IPS-18c (cell line): ENCODE measurements around the gene CAMKV.

Source experiments
- H3K4me3 ChIP-seq: 2 replicates; pipeline ENCODE4 v1.7.0; 2013; ENCODE audit warnings: low read depth, mild to moderate bottlenecking, low read length, moderate library complexity; ENCODE audit not compliant: insufficient read depth
- H3K9me3 ChIP-seq: one replicate; pipeline ENCODE4 v1.6.1; 2013; ENCODE audit warnings: mild to moderate bottlenecking, low read length, moderate library complexity; ENCODE audit not compliant: control insufficient read depth, insufficient read depth

CAMKV gene

GRCh38 chr3:49871531-49872153 is 1.9 kb upstream of the CAMKV start:
- Histone ChIP-seq H3K4me3 (no peak overlapping the region), H3K9me3 (no peaks in the 10 kb centered on the region)

DNA sequence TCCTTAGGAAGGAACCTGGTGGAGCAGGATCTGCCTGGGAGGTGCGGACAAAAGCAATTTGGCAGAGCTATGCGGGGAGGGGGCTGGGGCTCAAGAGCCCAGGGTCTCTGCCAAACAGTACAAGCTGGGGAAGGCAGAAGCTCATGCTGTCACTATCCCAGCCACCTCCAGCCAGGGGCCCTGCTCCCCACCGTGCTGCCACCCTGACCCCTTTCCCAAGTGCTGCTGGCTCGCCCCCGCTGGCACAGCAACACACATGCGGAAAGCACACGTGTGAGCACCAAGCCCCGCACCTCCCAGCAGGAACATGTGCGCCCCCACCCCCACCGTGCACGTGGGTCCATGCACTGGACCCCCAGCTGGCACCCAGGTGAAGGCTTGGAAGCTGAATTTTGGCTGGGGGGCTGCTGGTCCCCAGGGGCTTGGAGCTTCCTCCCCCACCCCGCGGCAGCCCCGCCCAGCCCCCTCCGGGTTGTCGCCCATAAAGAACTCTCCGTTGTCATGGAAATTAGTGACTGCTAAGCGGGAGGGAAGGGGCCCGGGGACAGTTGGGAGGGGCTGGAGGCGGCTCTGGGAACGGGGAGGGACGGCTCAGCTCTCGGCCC is 742 bp downstream of the CAMKV start:
- no peaks in the 10 kb centered on the region for H3K9me3 ChIP-seq
- H3K4me3 ChIP-seq = peak overlapping the region; percentile 74

- H3K4me3 ChIP-seq = no peak overlapping the region
Measured at GRCh38 chr3:49867871-49868321, 1.8 kb downstream of the CAMKV start.

DNA sequence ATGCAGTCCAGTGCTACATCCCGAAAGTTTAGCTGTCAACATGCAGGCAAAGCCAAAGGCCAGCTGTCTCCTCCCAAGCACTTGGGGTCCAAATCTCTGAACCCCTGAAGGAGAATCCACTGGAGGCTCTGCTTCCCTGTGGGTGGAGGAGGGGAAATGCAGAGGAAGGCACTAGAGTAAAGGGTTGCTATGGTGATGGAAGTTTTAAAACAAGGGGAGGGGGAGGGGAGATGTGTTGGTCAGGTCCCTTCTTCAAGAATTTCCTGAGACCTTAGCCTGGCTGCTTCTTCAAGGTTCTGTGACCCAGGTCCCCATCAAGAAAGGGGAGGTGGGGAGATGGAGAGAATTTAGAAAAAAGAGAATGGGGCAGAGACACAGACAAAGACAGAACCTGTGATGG is 2.3 kb downstream of the CAMKV start:
- H3K4me3 ChIP-seq = no peak overlapping the region

More at GRCh38 chr3:49867871-49868321, 1.8 kb downstream of the CAMKV start:
- H3K9me3 ChIP-seq = no peaks in the 10 kb centered on the region

GRCh38 chr3:49865198-49865784 is 4.4 kb downstream of the CAMKV start:
- Histone ChIP-seq H3K4me3 (no peak overlapping the region), H3K9me3 (no peaks in the 10 kb centered on the region)

More for the DNA sequence above, 2.3 kb downstream of the CAMKV start:
- no peaks in the 10 kb centered on the region for H3K9me3 ChIP-seq

DNA sequence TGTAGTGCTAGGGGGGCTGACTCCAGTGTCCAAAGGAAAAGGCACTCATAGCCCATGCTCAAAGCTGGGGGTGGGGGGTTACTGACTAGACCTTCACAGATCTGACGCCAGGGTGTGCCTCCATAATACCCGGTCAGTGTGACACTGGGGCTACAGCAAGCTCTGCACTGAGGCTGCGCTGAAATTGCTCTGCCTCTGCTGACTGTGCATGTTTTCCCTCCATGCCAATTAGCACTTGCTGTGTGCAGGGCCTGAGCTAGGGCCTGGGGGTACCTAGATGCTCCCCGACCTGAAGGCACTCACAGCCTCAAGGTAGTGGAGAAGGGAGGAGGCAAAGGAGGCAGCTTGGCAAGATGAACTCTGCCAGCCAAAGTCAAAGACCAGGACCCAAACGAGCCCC is 5.2 kb downstream of the CAMKV start:
- Histone ChIP-seq H3K4me3 (no peak overlapping the region), H3K9me3 (no peaks in the 10 kb centered on the region)

DNA sequence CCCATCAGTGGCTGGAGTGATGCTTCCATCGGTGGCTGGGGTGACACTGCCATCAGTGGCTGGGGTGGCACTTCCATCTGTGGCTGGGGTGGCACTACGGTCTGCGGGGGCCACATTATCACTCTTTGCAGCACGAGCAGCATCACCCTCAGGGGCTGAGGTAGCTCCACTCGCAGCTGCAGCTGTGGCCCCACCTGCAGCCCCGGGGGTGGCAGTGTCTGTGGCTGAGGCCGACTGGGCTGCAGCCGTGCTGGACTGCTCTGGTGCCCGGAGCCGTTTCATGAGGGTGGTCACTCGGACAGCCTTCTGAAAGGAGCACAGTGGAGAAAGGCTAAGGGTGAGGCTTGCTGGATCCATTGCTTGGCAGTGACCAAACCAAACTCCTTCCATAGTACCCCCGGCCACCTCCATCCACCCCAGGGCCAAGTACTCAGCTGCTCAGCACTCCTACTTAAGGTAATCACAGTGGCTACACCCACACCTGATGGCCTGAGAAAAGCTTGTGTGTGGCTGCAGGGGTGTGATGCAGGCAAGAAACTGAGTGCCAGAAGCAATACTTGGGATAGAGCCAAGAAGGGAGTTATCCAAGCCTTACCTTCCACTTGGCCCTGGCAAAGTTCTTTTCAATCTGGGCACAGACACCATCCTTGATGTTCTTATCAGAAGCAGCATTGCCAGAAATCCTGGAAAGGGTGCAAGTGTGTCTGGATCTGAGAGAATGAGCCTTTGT is 10.0 kb downstream of the CAMKV start:
- Histone ChIP-seq H3K4me3 (no peak overlapping the region), H3K9me3 (no peaks in the 10 kb centered on the region)

GRCh38 chr3:49856181-49857005 is 13.3 kb downstream of the CAMKV start, which contains the start of gene TRAIP:
Gene TRAIP (minus strand): TSS chr3:49856564. CDS start chr3:49856453, 111 bp downstream.
- Histone ChIP-seq H3K4me3 (peak within 1 kb of the TSS; percentile 82), H3K9me3 (no peaks in the 10 kb centered on the region)

GRCh38 chr3:49855662-49856061 is 14.0 kb downstream of the CAMKV start:
- H3K4me3 ChIP-seq = peak overlapping the region; percentile 82
- no peaks in the 10 kb centered on the region for H3K9me3 ChIP-seq

- Histone ChIP-seq H3K9me3 (no peaks in the 10 kb centered on the region), H3K4me3 (no peak overlapping the region)
Measured at GRCh38 chr3:49845694-49846093, 24.0 kb downstream of the CAMKV start.

DNA sequence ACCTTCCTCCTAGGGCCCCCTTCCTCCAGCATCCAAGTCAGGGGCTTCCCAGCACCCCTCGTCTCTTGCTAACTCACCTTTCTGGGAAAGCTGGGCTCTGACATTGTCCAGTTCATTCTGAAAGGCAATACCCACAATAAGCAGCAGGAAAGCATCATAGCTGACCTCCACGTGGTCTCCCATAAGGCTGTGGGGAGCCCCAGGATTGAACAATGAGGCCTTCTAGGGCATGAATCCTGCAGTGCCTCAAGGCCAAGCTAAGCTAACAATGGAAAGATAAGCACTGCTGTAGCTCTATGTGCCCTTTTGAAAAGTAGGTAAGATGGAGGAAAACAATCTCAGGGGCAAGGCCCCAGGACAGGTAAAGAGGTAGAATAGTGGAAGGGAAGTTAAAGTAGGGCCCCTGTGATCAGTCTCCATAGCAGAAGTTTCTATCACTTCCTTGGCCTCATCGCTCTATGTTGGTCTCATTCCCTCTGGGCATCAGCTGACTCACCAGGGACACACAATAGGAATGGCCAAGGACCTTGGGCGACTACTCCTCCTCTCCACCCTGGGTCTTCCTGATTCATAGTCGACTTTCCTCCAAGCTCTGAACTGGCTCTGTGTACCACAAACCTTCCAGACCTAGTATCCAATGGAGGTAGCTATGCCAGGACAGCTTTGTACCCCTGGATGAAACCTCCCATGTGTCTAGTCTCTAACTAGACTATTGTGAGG is 25.1 kb downstream of the CAMKV start:
- no peak overlapping the region for H3K4me3 ChIP-seq
- no peaks in the 10 kb centered on the region for H3K9me3 ChIP-seq

GRCh38 chr3:49842843-49843517 is 26.7 kb downstream of the CAMKV start:
- H3K9me3 ChIP-seq = no peaks in the 10 kb centered on the region
- H3K4me3 ChIP-seq = no peak overlapping the region

DNA sequence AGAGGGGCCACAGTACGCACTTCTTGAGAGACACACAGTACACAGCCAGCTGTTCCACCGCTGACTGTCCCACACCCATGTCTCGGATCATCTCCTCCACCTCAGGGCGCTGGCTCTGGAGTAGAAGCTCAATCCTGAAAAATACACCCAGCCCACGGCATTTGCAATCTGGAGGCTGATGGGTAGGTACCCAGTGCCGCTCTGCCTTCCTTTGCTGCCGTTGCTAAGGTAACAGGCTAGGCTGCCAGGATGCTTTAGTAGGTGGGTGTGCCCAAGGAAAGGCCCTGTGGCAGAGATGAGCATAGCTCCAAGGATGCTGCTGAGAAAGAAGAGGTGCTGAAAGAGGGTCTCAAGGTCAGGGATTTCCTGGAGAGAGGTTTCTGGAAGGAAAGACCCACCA is 27.9 kb downstream of the CAMKV start:
- no peak overlapping the region for H3K4me3 ChIP-seq
- no peaks in the 10 kb centered on the region for H3K9me3 ChIP-seq

- no peaks in the 10 kb centered on the region for H3K9me3 ChIP-seq
- H3K4me3 ChIP-seq = no peak overlapping the region
Measured at GRCh38 chr3:49841126-49841696, 28.5 kb downstream of the CAMKV start.

DNA sequence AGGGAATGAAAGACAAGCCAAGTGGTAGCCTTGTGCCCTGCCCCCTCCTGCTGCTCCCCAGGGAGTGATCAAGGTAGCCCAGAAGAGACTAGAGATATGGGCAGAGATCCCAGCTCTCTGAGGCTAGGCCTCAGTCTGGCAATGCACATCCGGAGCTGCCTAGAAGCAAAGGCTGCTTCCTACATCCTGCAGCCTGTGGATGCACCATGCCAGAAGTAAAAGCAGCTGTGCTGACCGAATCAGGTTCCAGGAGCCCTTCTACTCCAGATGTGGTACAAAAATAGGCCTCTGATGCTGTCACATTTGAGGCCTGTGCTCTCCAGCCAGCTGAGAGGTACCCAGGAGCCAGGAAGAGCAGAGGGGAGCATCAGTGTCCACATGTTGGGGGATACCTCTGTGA is 29.3 kb downstream of the CAMKV start:
- H3K4me3 ChIP-seq = no peak overlapping the region
- H3K9me3 ChIP-seq = no peaks in the 10 kb centered on the region
